ENCODE results near the gene GRAMD2A. TPM values are rescaled to one million over a fixed set of nuclear protein-coding genes. Genes with fewer than 3 reads are reported as not detected.

Gene GRAMD2A
- total and polyA plus RNA-seq, 5 donors from 2014 or later, result not detected

- no peak for ATAC-seq (ENCODE audit: low read depth in 2 of 2)
- Histone ChIP-seq H3K27me3 (ENCODE audit: control insufficient read depth, insufficient read depth, low read length) (peaks cover 7% of the 10 kb centered on the region), H3K9me3 (ENCODE audit: control insufficient read depth in 2 of 2, low read length in 2 of 2) (no peaks in the 10 kb centered on the region), H3K36me3 (ENCODE audit: control insufficient read depth, insufficient read depth, low read length) (no peaks in the 10 kb centered on the region), H3K4me3 (ENCODE audit: low read depth, low read length) (no peak overlapping the region), H3K4me1 (ENCODE audit: control insufficient read depth, insufficient read depth, low read length, poor library complexity, severe bottlenecking) (no peaks in the 10 kb centered on the region), H3K27ac (ENCODE audit: insufficient read depth, low read length, poor library complexity, severe bottlenecking) (no peak overlapping the region)
- H3K27ac Mint-ChIP-seq, result no peak overlapping the region
- H3K4me3 Mint-ChIP-seq, result no peak overlapping the region
- no peak for DNase-seq
- H3K4me1 Mint-ChIP-seq, result no peaks in the 10 kb centered on the region
- no peaks in the 10 kb centered on the region for H3K36me3 Mint-ChIP-seq
- peaks cover 49% of the 10 kb centered on the region for H3K27me3 Mint-ChIP-seq
- H3K9me3 Mint-ChIP-seq, result peaks cover 0 to 5% (median 0%) of the 10 kb centered on the region in 7 donors
These were observed 14.9 kb downstream of the GRAMD2A start for GRCh38 chr15:72182673-72183072.

DNA sequence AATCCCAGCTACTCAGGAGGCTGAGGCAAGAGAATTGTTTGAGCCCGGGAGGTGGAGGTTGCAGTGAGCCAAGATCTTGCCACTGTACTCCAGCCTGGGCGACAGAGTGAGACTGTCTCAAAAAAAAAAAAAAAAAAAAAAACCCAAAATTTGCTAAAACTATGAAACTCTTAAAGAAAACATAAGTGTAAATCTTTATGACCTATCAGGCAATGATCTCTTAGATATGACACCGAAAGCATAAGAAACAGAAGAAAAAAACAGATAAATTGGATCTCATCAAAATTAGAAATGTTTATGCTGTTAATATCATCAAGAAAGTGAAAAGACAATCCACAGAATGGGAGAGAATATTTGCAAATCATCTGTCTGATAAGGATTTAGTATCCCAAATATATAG is 15.3 kb downstream of the GRAMD2A start:
- H3K27me3 ChIP-seq (ENCODE audit: control insufficient read depth, insufficient read depth, low read length), result peaks cover 7% of the 10 kb centered on the region
- H3K9me3 ChIP-seq (ENCODE audit: control insufficient read depth in 2 of 2, low read length in 2 of 2), result no peaks in the 10 kb centered on the region
- H3K27ac Mint-ChIP-seq, result no peak overlapping the region
- peaks cover 46% of the 10 kb centered on the region for H3K27me3 Mint-ChIP-seq
- no peaks in the 10 kb centered on the region for H3K4me1 ChIP-seq (ENCODE audit: control insufficient read depth, insufficient read depth, low read length, poor library complexity, severe bottlenecking)
- ATAC-seq (ENCODE audit: low read depth in 2 of 2) (no peak), DNase-seq (no peak)
- no peak overlapping the region for H3K27ac ChIP-seq (ENCODE audit: insufficient read depth, low read length, poor library complexity, severe bottlenecking)
- no peaks in the 10 kb centered on the region for H3K36me3 Mint-ChIP-seq
- no peaks in the 10 kb centered on the region for H3K4me1 Mint-ChIP-seq
- H3K9me3 Mint-ChIP-seq, result peaks cover 0 to 5% (median 0%) of the 10 kb centered on the region in 7 donors
- no peaks in the 10 kb centered on the region for H3K36me3 ChIP-seq (ENCODE audit: control insufficient read depth, insufficient read depth, low read length)
- no peak overlapping the region for H3K4me3 Mint-ChIP-seq
- no peak overlapping the region for H3K4me3 ChIP-seq (ENCODE audit: low read depth, low read length)

GRCh38 chr15:72180761-72181324 is 16.7 kb downstream of the GRAMD2A start:
- DNase-seq, result no peak
- H3K9me3 ChIP-seq (ENCODE audit: control insufficient read depth in 2 of 2, low read length in 2 of 2), result no peaks in the 10 kb centered on the region
- no peak overlapping the region for H3K27ac Mint-ChIP-seq
- H3K4me3 ChIP-seq (ENCODE audit: low read depth, low read length), result no peak overlapping the region
- no peak overlapping the region for H3K4me3 Mint-ChIP-seq
- H3K36me3 ChIP-seq (ENCODE audit: control insufficient read depth, insufficient read depth, low read length), result no peaks in the 10 kb centered on the region
- no peaks in the 10 kb centered on the region for H3K4me1 Mint-ChIP-seq
- H3K27me3 Mint-ChIP-seq, result peaks cover 39% of the 10 kb centered on the region
- H3K4me1 ChIP-seq (ENCODE audit: control insufficient read depth, insufficient read depth, low read length, poor library complexity, severe bottlenecking), result no peaks in the 10 kb centered on the region
- no peak overlapping the region for H3K27ac ChIP-seq (ENCODE audit: insufficient read depth, low read length, poor library complexity, severe bottlenecking)
- H3K27me3 ChIP-seq (ENCODE audit: control insufficient read depth, insufficient read depth, low read length), result peaks cover 7% of the 10 kb centered on the region
- no peaks in the 10 kb centered on the region for H3K36me3 Mint-ChIP-seq
- H3K9me3 Mint-ChIP-seq, result peaks cover 0 to 5% (median 0%) of the 10 kb centered on the region in 7 donors
- ATAC-seq (ENCODE audit: low read depth in 2 of 2), result no peak

DNA sequence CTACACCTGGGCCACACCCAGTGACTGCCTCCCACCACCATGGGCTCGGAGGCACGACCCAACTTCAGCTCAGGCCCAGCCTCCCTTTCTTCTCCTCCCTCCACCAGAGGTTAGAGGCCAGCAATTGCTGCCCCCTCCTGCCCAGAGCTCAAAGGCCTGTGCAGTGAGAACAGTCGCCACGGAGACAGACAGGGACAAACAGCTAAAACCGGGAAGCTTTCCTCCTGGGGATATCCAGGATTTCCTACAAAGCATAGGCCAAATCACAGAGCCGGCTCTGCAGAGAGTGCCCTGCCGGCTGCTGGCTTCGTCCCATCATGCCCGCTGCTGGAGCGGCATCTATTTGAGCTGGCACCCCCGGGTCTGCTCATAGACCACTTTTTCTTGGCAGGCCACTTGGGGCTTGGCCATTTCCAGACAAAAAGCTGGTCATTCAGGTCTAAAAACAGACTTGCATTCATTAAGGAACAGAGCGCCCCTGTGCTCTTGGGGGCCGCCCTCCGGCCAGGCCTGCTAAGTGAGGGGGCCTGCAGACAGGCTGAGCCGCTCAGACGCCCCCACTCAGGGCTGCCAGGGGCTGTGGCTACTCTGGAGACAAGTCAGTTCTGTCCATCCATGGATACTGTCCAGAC is 17.5 kb downstream of the GRAMD2A start:
- Mint-ChIP-seq H3K27me3 (peaks cover 38% of the 10 kb centered on the region), H3K9me3 (peaks cover 0 to 3% (median 0%) of the 10 kb centered on the region in 7 donors), H3K4me1 (no peaks in the 10 kb centered on the region), H3K36me3 (no peaks in the 10 kb centered on the region), H3K27ac (no peak overlapping the region), H3K4me3 (no peak overlapping the region)
- Histone ChIP-seq H3K4me3 (ENCODE audit: low read depth, low read length) (no peak overlapping the region), H3K36me3 (ENCODE audit: control insufficient read depth, insufficient read depth, low read length) (no peaks in the 10 kb centered on the region), H3K27ac (ENCODE audit: insufficient read depth, low read length, poor library complexity, severe bottlenecking) (no peak overlapping the region), H3K9me3 (ENCODE audit: control insufficient read depth in 2 of 2, low read length in 2 of 2) (no peaks in the 10 kb centered on the region), H3K4me1 (ENCODE audit: control insufficient read depth, insufficient read depth, low read length, poor library complexity, severe bottlenecking) (no peaks in the 10 kb centered on the region), H3K27me3 (ENCODE audit: control insufficient read depth, insufficient read depth, low read length) (peaks cover 4% of the 10 kb centered on the region)
- DNase-seq (no peak), ATAC-seq (ENCODE audit: low read depth in 2 of 2) (no peak)

GRCh38 chr15:72178976-72179585 is 18.5 kb downstream of the GRAMD2A start:
- no peak overlapping the region for H3K27ac ChIP-seq (ENCODE audit: insufficient read depth, low read length, poor library complexity, severe bottlenecking)
- Mint-ChIP-seq H3K4me1 (no peaks in the 10 kb centered on the region), H3K36me3 (no peaks in the 10 kb centered on the region), H3K27ac (no peak overlapping the region), H3K4me3 (no peak overlapping the region), H3K9me3 (peaks cover 0 to 3% (median 0%) of the 10 kb centered on the region in 7 donors), H3K27me3 (peaks cover 40% of the 10 kb centered on the region)
- no peaks in the 10 kb centered on the region for H3K4me1 ChIP-seq (ENCODE audit: control insufficient read depth, insufficient read depth, low read length, poor library complexity, severe bottlenecking)
- DNase-seq (no peak), ATAC-seq (ENCODE audit: low read depth in 2 of 2) (no peak)
- H3K27me3 ChIP-seq (ENCODE audit: control insufficient read depth, insufficient read depth, low read length), result peaks cover 4% of the 10 kb centered on the region
- H3K4me3 ChIP-seq (ENCODE audit: low read depth, low read length), result no peak overlapping the region
- no peaks in the 10 kb centered on the region for H3K9me3 ChIP-seq (ENCODE audit: control insufficient read depth in 2 of 2, low read length in 2 of 2)
- H3K36me3 ChIP-seq (ENCODE audit: control insufficient read depth, insufficient read depth, low read length), result no peaks in the 10 kb centered on the region

DNA sequence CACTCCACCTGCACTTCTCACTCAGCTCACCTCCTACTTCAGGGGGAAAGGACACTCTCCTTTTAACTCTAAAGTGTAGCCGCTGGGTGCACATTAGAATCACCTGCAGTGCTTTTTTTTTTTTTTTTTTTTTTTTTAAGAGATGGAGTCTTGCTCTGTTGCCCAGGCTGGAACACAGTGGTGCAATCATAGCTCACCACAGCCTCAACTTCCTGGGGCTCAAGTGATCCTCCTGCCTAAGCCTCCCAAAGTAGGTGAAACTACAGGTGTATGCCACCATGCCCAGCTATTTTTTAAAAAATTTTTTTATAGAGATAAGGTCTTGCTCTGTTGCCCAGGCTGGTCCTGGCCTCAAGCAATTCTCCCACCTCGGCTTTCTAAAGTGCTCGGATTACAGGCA is 20.8 kb downstream of the GRAMD2A start:
- DNase-seq, result no peak
- H3K4me1 ChIP-seq (ENCODE audit: control insufficient read depth, insufficient read depth, low read length, poor library complexity, severe bottlenecking), result no peaks in the 10 kb centered on the region
- Mint-ChIP-seq H3K36me3 (no peaks in the 10 kb centered on the region), H3K4me1 (no peaks in the 10 kb centered on the region), H3K9me3 (peaks cover 0 to 2% (median 0%) of the 10 kb centered on the region in 7 donors), H3K4me3 (no peak overlapping the region), H3K27me3 (peaks cover 22% of the 10 kb centered on the region), H3K27ac (no peak overlapping the region)
- no peak for ATAC-seq (ENCODE audit: low read depth in 2 of 2)
- no peaks in the 10 kb centered on the region for H3K9me3 ChIP-seq (ENCODE audit: control insufficient read depth in 2 of 2, low read length in 2 of 2)
- H3K27ac ChIP-seq (ENCODE audit: insufficient read depth, low read length, poor library complexity, severe bottlenecking), result no peak overlapping the region
- H3K27me3 ChIP-seq (ENCODE audit: control insufficient read depth, insufficient read depth, low read length), result no peaks in the 10 kb centered on the region
- no peak overlapping the region for H3K4me3 ChIP-seq (ENCODE audit: low read depth, low read length)
- no peaks in the 10 kb centered on the region for H3K36me3 ChIP-seq (ENCODE audit: control insufficient read depth, insufficient read depth, low read length)

- H3K4me3 ChIP-seq (ENCODE audit: low read depth, low read length), result no peak overlapping the region
- Mint-ChIP-seq H3K9me3 (peaks cover 0 to 2% (median 0%) of the 10 kb centered on the region in 7 donors), H3K36me3 (no peaks in the 10 kb centered on the region), H3K4me3 (no peak overlapping the region), H3K27ac (no peak overlapping the region), H3K27me3 (peaks cover 16% of the 10 kb centered on the region), H3K4me1 (no peaks in the 10 kb centered on the region)
- no peaks in the 10 kb centered on the region for H3K27me3 ChIP-seq (ENCODE audit: control insufficient read depth, insufficient read depth, low read length)
- H3K27ac ChIP-seq (ENCODE audit: insufficient read depth, low read length, poor library complexity, severe bottlenecking), result no peak overlapping the region
- H3K36me3 ChIP-seq (ENCODE audit: control insufficient read depth, insufficient read depth, low read length), result no peaks in the 10 kb centered on the region
- H3K4me1 ChIP-seq (ENCODE audit: control insufficient read depth, insufficient read depth, low read length, poor library complexity, severe bottlenecking), result no peaks in the 10 kb centered on the region
- ATAC-seq (ENCODE audit: low read depth in 2 of 2), result no peak
- no peak for DNase-seq
- H3K9me3 ChIP-seq (ENCODE audit: control insufficient read depth in 2 of 2, low read length in 2 of 2), result no peaks in the 10 kb centered on the region
These were observed 21.4 kb downstream of the GRAMD2A start for GRCh38 chr15:72176159-72176558.
